ENCODE results near the gene MARF1.

DNA sequence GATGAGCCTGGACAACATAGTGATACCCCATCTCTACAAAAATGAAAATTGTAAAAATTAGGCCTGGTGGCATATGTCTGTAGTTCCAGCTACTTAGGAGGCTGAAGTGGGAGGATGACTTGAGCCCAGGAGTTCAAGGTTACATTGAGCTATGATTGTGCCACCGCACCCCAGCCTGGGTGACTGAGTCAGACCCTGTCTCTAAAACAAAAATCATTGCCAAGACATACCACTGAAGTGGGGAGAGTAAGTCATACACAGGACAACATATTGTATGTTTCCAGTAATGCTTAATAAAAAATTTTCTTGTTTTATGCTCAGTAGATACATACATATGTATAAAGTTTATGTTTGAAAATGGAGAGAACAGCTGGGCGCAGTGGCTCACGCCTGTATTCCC lies 46.3 kb upstream of the MARF1 start:
- TF ChIP-seq POLR2A (IDR thresholded peaks at IDR 0.05) = no peak
- TF ChIP-seq, protein P1, sequence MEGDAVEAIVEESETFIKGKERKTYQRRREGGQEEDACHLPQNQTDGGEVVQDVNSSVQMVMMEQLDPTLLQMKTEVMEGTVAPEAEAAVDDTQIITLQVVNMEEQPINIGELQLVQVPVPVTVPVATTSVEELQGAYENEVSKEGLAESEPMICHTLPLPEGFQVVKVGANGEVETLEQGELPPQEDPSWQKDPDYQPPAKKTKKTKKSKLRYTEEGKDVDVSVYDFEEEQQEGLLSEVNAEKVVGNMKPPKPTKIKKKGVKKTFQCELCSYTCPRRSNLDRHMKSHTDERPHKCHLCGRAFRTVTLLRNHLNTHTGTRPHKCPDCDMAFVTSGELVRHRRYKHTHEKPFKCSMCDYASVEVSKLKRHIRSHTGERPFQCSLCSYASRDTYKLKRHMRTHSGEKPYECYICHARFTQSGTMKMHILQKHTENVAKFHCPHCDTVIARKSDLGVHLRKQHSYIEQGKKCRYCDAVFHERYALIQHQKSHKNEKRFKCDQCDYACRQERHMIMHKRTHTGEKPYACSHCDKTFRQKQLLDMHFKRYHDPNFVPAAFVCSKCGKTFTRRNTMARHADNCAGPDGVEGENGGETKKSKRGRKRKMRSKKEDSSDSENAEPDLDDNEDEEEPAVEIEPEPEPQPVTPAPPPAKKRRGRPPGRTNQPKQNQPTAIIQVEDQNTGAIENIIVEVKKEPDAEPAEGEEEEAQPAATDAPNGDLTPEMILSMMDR (IDR thresholded peaks at IDR 0.05) = no peak
